GM10266 (cell line): ENCODE results near the gene PHF19.

Experiments
- DNase-seq: peaks from one replicate; pipeline ENCODE4 v3.0.0; 2012; ENCODE audit errors: extremely low spot score
- TF ChIP-seq, protein P1 (sequence below): IDR thresholded peaks from 2 replicates; pipeline ENCODE4 v1.5.1; 2012; ENCODE audit warnings: mild to moderate bottlenecking, low read depth; ENCODE audit not compliant: control insufficient read depth, insufficient read depth; ENCODE audit errors: missing control alignments

PHF19 gene

GRCh38 chr9:120875195-120875565 lies 1.8 kb downstream of the PHF19 start:
- TF ChIP-seq, protein P1, sequence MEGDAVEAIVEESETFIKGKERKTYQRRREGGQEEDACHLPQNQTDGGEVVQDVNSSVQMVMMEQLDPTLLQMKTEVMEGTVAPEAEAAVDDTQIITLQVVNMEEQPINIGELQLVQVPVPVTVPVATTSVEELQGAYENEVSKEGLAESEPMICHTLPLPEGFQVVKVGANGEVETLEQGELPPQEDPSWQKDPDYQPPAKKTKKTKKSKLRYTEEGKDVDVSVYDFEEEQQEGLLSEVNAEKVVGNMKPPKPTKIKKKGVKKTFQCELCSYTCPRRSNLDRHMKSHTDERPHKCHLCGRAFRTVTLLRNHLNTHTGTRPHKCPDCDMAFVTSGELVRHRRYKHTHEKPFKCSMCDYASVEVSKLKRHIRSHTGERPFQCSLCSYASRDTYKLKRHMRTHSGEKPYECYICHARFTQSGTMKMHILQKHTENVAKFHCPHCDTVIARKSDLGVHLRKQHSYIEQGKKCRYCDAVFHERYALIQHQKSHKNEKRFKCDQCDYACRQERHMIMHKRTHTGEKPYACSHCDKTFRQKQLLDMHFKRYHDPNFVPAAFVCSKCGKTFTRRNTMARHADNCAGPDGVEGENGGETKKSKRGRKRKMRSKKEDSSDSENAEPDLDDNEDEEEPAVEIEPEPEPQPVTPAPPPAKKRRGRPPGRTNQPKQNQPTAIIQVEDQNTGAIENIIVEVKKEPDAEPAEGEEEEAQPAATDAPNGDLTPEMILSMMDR = no peak
- no peak for DNase-seq

GRCh38 chr9:120874226-120875194 lies 2.5 kb downstream of the PHF19 start:
- no peak for DNase-seq
- TF ChIP-seq, protein P1 = no peak

DNA sequence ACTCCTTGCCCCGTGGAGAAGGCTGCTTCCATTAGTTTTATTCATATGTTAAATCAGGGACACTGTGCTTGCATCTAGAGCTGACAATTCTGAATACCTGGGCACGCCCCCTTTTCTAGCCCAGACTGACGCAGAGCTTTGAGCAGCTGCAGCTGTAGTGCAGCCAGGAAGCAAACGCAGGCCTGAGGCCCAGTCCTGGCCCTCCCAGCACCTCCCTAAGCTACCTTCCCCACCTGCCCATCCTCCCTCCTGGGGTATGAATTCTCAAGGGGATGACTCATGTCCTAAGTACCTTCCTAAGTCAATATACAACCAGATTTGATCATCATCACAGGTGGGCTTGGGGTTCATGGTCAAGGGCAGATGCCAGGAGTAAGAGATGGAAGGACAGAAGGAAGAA lies 3.5 kb downstream of the PHF19 start:
- no peak for DNase-seq
- TF ChIP-seq, protein P1 = no peak

GRCh38 chr9:120872791-120873502 lies 4.0 kb downstream of the PHF19 start:
- DNase-seq = no peak
- TF ChIP-seq, protein P1 = no peak

- TF ChIP-seq, protein P1 = no peak
- DNase-seq = no peak
Observed at GRCh38 chr9:120870206-120870605, 6.8 kb downstream of the PHF19 start.

DNA sequence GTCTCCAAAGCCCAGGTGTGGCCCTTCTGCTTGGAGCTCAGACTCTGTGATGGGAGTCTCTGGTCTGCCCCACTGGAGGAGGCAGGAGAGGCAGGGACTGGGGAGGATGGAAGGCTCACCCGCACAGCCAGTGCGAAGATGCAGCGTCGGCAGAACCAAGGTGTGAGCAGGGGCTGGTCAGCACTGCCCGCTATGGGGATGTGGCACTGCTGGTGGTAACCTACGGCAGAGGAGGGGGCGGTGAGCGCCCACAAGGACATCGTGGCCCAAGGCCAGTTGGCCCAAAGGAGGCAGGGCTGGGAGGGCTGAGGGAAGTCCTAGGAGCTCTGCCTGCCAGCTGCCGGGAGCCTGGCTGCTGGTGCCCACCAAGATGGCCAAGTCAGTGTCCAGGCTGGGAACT lies 7.3 kb downstream of the PHF19 start:
- TF ChIP-seq, protein P1 = no peak
- no peak for DNase-seq

- no peak for DNase-seq
- TF ChIP-seq, protein P1 = no peak
Observed at GRCh38 chr9:120869360-120869687, 7.7 kb downstream of the PHF19 start.
